ENCODE measurements around the gene TMEM130.
A peak's percentile ranks its signal among the peaks of the same experiment; 100 is the strongest.
"Not testable (repeated sequence)": the region's sequence is repeated elsewhere in the genome, so short reads cannot be mapped to it uniquely, and the experiment has no call there.

The TMEM130 gene

DNA sequence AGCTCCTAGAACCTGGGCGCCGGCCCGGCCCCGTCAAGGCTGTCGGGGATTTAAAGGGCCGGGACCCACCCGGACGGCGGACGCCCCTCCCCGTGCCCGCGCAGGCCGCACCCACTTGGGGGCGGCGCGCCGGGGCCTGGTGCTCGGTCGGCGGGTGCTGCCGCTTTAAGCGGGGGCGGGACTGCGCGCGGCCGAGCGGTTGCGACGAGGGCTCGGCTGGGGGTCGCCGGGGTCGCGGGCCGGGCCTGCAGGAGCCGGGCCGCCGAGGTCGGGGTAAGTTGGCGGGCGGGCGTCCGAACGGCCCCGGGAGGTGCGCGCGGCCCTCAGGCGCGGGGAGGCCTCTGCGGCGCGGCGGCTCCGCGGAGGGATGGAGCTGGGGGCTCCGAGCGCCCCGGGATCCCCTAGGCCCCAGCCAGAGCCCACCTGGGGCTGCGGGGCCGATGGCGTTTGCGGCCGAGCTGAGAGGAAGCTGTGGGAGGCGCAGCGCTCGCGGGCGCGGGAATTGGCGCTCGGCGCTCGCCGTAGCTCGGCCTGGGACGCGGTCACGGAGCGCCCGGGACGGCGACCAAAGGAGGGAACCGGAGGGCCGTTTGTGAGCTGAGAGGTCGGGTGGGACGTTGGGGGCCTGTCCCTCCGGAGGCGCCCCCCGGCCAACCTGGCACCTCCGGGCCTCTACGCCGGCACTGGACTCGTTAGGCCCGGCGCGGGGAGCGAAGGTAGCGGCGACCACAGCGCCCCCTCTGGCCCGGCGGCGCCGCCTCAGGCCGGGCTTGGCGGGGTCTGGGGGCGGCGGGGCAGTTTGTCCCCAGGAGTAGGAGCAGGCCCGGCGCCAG is 8.8 kb upstream of the TMEM130 start, which contains the start of gene TRRAP:
Gene TRRAP (plus strand): TSS at position 168 of the 833 bp plus-strand sequence. CDS start 2,619 bp downstream, outside the sequence.
- H4K20me1 ChIP-seq, result peaks cover 45% of the 10 kb centered on the region
- peak within 1 kb of the TSS; percentile 97 for H3K4me2 ChIP-seq
- H3K36me3 ChIP-seq, result peaks cover 31% of the 10 kb centered on the region
- peak within 1 kb of the TSS; percentile 99 for H3K4me3 ChIP-seq
- no peaks in the 10 kb centered on the region for H3K27me3 ChIP-seq
- H3K4me1 ChIP-seq, result peaks cover 27% of the 10 kb centered on the region
- TF ChIP-seq Cebpa-rat (IDR thresholded peaks at IDR 0.05), result no peak
- H3K9ac ChIP-seq, result peak within 1 kb of the TSS; percentile 99
- H3K9me3 ChIP-seq, result no peaks in the 10 kb centered on the region
- peak within 1 kb of the TSS; percentile 99 for H3K27ac ChIP-seq

GRCh38 chr7:98877692-98878364 is 8.0 kb upstream of the TMEM130 start:
- H3K4me3 ChIP-seq, result peak overlapping the region; percentile 99
- H3K9me3 ChIP-seq, result no peaks in the 10 kb centered on the region

DNA sequence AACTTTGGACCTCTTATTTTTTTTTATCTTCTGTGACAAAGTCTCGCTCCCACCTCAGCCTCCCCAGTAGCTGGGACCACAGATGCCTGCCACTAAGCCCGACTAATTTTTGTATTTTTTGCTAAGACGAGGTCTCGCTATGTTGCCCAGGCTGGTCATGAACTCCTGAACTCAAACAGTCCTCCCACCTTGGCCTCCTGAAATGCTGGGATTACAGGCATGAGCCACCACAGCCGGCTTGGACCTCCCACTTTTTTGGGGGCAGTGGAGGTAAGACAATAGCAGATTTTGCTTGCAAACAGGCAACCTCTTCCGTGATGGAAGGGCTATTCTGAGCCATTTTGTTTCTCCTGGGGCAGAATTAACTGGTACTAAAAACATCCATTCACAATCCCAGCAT is 7.3 kb upstream of the TMEM130 start:
- H3K27ac ChIP-seq, result no peak overlapping the region
- peaks cover 29% of the 10 kb centered on the region for H3K4me1 ChIP-seq
- no peak overlapping the region for H3K4me2 ChIP-seq
- H3K36me3 ChIP-seq, result peaks cover 17% of the 10 kb centered on the region
- H4K20me1 ChIP-seq, result peaks cover 30% of the 10 kb centered on the region
- H3K9me3 ChIP-seq, result no peaks in the 10 kb centered on the region
- H3K9ac ChIP-seq, result no peak overlapping the region
- H3K27me3 ChIP-seq, result no peaks in the 10 kb centered on the region
- TF ChIP-seq Cebpa-rat (IDR thresholded peaks at IDR 0.05), result no peak
- no peak overlapping the region for H3K4me3 ChIP-seq

More at GRCh38 chr7:98877692-98878364, 8.0 kb upstream of the TMEM130 start:
- Histone ChIP-seq H3K27ac (peak overlapping the region; percentile 99), H3K9ac (peak overlapping the region; percentile 99), H3K4me2 (peak overlapping the region; percentile 86), H3K27me3 (no peaks in the 10 kb centered on the region), H3K4me1 (peaks cover 28% of the 10 kb centered on the region), H4K20me1 (peaks cover 37% of the 10 kb centered on the region), H3K36me3 (peaks cover 24% of the 10 kb centered on the region)
- no peak for TF ChIP-seq Cebpa-rat (IDR thresholded peaks at IDR 0.05)

DNA sequence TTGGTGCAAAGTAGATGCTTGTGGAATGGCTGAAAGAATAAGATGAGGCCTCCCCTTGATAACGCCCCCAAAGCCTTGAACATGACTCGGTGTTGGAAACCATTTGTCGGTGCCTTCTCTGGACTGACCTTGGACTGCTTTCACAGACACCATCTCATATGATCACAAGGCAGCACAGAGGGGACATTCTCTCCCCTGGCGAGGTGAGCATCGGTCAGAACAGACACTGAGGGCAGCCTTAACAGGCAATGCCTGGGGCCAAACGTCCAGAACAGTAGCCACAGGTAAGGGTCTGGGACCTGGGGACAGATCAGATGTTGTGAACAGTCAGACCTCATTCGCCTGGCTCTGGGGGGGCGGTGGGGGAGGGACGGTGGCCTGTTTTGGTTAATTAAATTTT is 5.7 kb upstream of the TMEM130 start:
- H4K20me1 ChIP-seq, result peaks cover 16% of the 10 kb centered on the region
- no peak for TF ChIP-seq Cebpa-rat (IDR thresholded peaks at IDR 0.05)
- H3K4me3 ChIP-seq, result no peak overlapping the region
- no peak overlapping the region for H3K9ac ChIP-seq
- peaks cover under 1% of the 10 kb centered on the region; the same call in 1 of the 2 replicates for H3K36me3 ChIP-seq
- peaks cover 39% of the 10 kb centered on the region for H3K4me1 ChIP-seq
- no peak overlapping the region for H3K27ac ChIP-seq
- H3K27me3 ChIP-seq, result no peaks in the 10 kb centered on the region
- H3K9me3 ChIP-seq, result no peaks in the 10 kb centered on the region
- H3K4me2 ChIP-seq, result no peak overlapping the region

DNA sequence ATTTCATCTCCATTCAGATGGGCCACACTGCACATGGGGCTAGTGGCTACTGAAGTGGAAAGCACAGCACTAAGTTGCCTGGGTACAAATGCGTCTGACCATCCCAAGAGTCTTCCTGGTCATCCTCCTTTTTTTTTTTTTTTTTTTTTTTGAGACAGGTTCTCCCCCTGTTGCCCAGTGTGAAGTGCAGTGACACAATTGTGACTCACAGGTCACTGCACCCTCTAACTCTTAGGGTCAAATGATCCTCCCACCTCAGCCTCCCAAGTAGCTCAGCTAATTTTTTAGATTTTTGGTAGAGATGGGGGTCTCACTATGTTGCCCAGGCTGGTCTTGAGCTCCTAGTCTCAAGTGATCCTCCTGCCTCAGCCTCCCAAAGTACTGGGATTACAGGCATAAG is 5.1 kb upstream of the TMEM130 start:
- no peak overlapping the region for H3K4me2 ChIP-seq
- no peak overlapping the region for H3K27ac ChIP-seq
- peaks cover 11% of the 10 kb centered on the region for H4K20me1 ChIP-seq
- H3K9ac ChIP-seq, result no peak overlapping the region
- H3K27me3 ChIP-seq, result peaks cover under 1% of the 10 kb centered on the region; the same call in 1 of the 2 replicates
- H3K36me3 ChIP-seq, result no peaks in the 10 kb centered on the region
- no peak for TF ChIP-seq Cebpa-rat (IDR thresholded peaks at IDR 0.05)
- H3K4me3 ChIP-seq, result no peak overlapping the region
- H3K4me1 ChIP-seq, result peaks cover 36% of the 10 kb centered on the region
- H3K9me3 ChIP-seq, result no peaks in the 10 kb centered on the region

DNA sequence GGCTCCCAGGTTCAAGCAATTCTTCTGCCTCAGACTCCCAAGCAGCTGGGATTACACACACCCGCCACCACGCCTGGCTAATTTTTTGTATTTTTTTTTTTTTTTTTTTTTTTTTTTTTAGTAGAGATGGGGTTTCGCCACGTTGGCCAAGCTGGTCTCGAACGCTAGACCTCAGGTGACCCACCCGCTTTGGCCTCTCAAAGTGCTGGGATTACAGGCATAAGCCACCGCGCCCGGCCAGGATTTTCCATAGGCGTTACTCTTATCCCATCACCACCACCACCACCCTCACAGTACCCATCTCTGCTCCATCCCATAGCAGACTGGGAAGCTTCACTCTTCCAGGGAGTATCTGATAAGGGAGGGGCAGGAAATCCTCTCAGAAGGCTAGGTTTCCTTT is 3.8 kb upstream of the TMEM130 start:
- not testable (repeated sequence) for H3K9me3 ChIP-seq, H3K9ac ChIP-seq, H3K4me3 ChIP-seq, H3K36me3 ChIP-seq, H3K27ac ChIP-seq, H4K20me1 ChIP-seq, H3K4me2 ChIP-seq
- peaks cover 45% of the 10 kb centered on the region for H3K4me1 ChIP-seq
- peaks cover 14% of the 10 kb centered on the region for H3K27me3 ChIP-seq

GRCh38 chr7:98872328-98872924 is 2.6 kb upstream of the TMEM130 start:
- Histone ChIP-seq H3K27ac (no peak overlapping the region), H3K9ac (no peak overlapping the region), H4K20me1 (0 out of 2 replicates have a peak, but pooled peaks cover 4% of the 10 kb centered on the region), H3K9me3 (no peaks in the 10 kb centered on the region), H3K4me3 (no peak overlapping the region), H3K36me3 (no peaks in the 10 kb centered on the region), H3K4me1 (peaks cover 41% of the 10 kb centered on the region), H3K4me2 (no peak overlapping the region), H3K27me3 (peaks cover 24% of the 10 kb centered on the region)
- TF ChIP-seq Cebpa-rat (IDR thresholded peaks at IDR 0.05), result no peak

DNA sequence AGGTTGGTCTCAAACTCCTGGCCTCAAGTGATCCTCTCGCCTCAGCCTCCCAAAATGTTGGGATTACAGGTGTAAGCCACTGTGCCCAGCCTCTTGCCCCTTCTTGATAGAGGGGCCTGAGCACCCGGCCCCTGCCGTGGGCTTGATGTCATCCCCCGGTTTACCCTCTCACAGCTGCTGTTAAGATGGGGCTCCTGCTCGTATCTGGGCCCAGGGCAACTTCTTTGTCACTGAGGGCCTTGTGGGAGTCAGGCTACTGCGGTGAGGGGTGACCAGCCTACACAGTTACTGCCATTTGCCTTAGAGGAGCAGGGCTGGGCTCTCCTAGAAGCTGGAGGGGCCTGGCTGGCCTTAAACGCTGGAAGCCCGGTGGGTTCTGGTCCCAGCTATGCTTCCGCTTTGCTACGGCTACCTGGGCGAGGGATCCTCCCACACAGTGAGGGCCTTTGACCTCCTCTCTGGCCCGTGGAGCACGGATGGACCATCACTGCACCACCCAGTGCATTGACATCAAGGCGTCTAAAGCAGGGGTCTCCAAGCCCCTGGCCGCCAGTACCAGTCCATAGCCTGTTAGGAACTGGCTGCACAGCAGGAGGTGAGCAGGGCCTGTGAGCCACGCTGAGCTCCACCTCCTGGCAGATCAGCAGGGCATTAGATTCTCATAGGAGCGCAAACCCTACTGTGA is 1.1 kb upstream of the TMEM130 start:
- H3K4me1 ChIP-seq, result peaks cover 41% of the 10 kb centered on the region
- H3K27me3 ChIP-seq, result peaks cover 24% of the 10 kb centered on the region
- no peak overlapping the region for H3K27ac ChIP-seq
- H3K9me3 ChIP-seq, result no peaks in the 10 kb centered on the region
- no peak overlapping the region; the same call in 1 of the 2 replicates for H3K4me3 ChIP-seq
- H4K20me1 ChIP-seq, result 0 out of 2 replicates have a peak, but pooled peaks cover 4% of the 10 kb centered on the region
- TF ChIP-seq Cebpa-rat (IDR thresholded peaks at IDR 0.05), result no peak
- H3K4me2 ChIP-seq, result peak overlapping the region; percentile 99
- no peaks in the 10 kb centered on the region for H3K36me3 ChIP-seq
- H3K9ac ChIP-seq, result no peak overlapping the region

- H3K4me2 ChIP-seq, result peak overlapping the region; percentile 99
These were observed 372 bp upstream of the TMEM130 start for GRCh38 chr7:98870121-98870651.

More at GRCh38 chr7:98870121-98870651, 372 bp upstream of the TMEM130 start:
- no peak for TF ChIP-seq Cebpa-rat (IDR thresholded peaks at IDR 0.05)
- 0 out of 2 replicates have a peak, but pooled peaks cover 4% of the 10 kb centered on the region for H4K20me1 ChIP-seq
- H3K27ac ChIP-seq, result peak overlapping the region; percentile 58
- peak overlapping the region; percentile 62 for H3K9ac ChIP-seq
- H3K4me3 ChIP-seq, result peak overlapping the region; percentile 74
- H3K4me1 ChIP-seq, result peaks cover 41% of the 10 kb centered on the region
- H3K36me3 ChIP-seq, result no peaks in the 10 kb centered on the region
- peaks cover 24% of the 10 kb centered on the region for H3K27me3 ChIP-seq
- no peaks in the 10 kb centered on the region for H3K9me3 ChIP-seq

All from BLaER1 (cell line).